Sigmoid colon (tissue), 7 donors: ENCODE measurements around the gene CPLX1. TPM values are rescaled to one million over a fixed set of nuclear protein-coding genes. Genes with fewer than 3 reads are reported as not detected.
A peak's percentile ranks its signal among the peaks of the same experiment; 100 is the strongest.

ENCODE experiments used
- DNase-seq: peaks from one replicate; pipeline ENCODE4 v3.0.0-alpha.2; 2019
- H3K27ac ChIP-seq, 4 donors: fragments of 200-600 bp; sonication (generic); one replicate each; pipeline ENCODE4 v1.5.1; 2016 to 2019; ENCODE audit warnings: mild to moderate bottlenecking in 1 of 4
- H3K27me3 ChIP-seq, 3 donors: fragments of 200-600 bp; sonication (generic); one replicate each; pipeline ENCODE4 v1.5.1; 2019; ENCODE audit warnings: mild to moderate bottlenecking in 1 of 3
- H3K36me3 ChIP-seq, 4 donors: fragments of 200-600 bp; sonication (generic); one replicate each; pipeline ENCODE4 v1.5.1; 2016 to 2019
- H3K4me1 ChIP-seq, 4 donors: fragments of 200-600 bp; sonication (generic); one replicate each; pipeline ENCODE4 v1.5.1; 2017 to 2019
- H3K4me3 ChIP-seq, 4 donors: fragments of 200-600 bp; sonication (generic); one replicate each; pipeline ENCODE4 v1.5.1; 2017 to 2019; ENCODE audit warnings: mild to moderate bottlenecking in 2 of 4, moderate library complexity in 1 of 4
- H3K9me3 ChIP-seq, 4 donors: fragments of 200-600 bp in 3 of 4; sonication (generic) in 3 of 4; one replicate each; pipeline versions ENCODE4 v1.5.1 to v1.6.1; 2013 to 2019
- EP300 ChIP-seq, 4 donors: sonication (generic); formaldehyde crosslinking; IDR thresholded peaks; one replicate each; pipeline ENCODE4 v1.6.1; 2017; ENCODE audit warnings: antibody characterized with exemption in 4 of 4
- POLR2A ChIP-seq, 2 donors: fragments of 450-650 bp; IDR thresholded peaks; one replicate each; pipeline ENCODE4 v1.6.1; 2016; ENCODE audit warnings: antibody characterized with exemption in 2 of 2, mild to moderate bottlenecking in 2 of 2, moderate library complexity in 2 of 2
- POLR2AphosphoS5 ChIP-seq, 4 donors: sonication (generic); formaldehyde crosslinking; IDR thresholded peaks; one replicate each; pipeline ENCODE4 v1.6.1; 2017; ENCODE audit warnings: antibody characterized with exemption in 4 of 4
- WGBS, 2 donors: extraction: QIAGEN DNeasy Blood & Tissue Kit; methylation state at CpG; one replicate each; pipeline ENCODE4 v1.1.7; 2013; 5-methylcytosine and 5-hydroxymethylcytosine counted together
- intact Hi-C: fragments of 100-400 bp; cut with DNase I; formaldehyde crosslinking; loops from one replicate; pipeline ENCODE4 v1.15.1; 2023
- polyA plus RNA-seq, 3 donors: library from polyadenylated mRNA; stranded (reverse); fragments of 200-250 nt; gene quantifications; one replicate each; pipeline ENCODE4 v1.2.3, GENCODE V29; 2013
- total RNA-seq, 4 donors: library from RNA; depleted of rRNA; stranded (reverse); fragments of >200 nt; gene quantifications; one replicate each; pipeline ENCODE4 v1.1.0, GENCODE V29; 2016
- TF ChIP-seq, protein P1 (sequence below), 4 experiments: fragments of 450-650 bp in 3 of 4; fragments of 200-600 bp in 1 of 4; IDR thresholded peaks; one replicate each; pipeline ENCODE4 v1.5.1; 2016 to 2019; ENCODE audit warnings: antibody characterized with exemption in 4 of 4, mild to moderate bottlenecking in 3 of 4, moderate library complexity in 2 of 4
- donor health status: healthy with polysubstance abuse.
- donor health status: Bipolar disorder and iron deficiency.
- donor health status: healthy.

The CPLX1 gene
- total and polyA plus RNA-seq, 7 donors = 0.23 to 3.0 (median 0.49) TPM

GRCh38 chr4:791898-792625 lies 33.9 kb downstream of the CPLX1 start:
- no peak for DNase-seq
- Histone ChIP-seq H3K4me1 (peaks cover 0 to 26% (median 25%) of the 10 kb centered on the region in 4 donors), H3K36me3 (no peaks in the 10 kb centered on the region), H3K27me3 (peaks cover 45 to 93% (median 64%) of the 10 kb centered on the region in 3 donors), H3K4me3 (peak overlapping the region in 3 of 4 donors; percentile 11 to 24 (median 24)), H3K27ac (no peak overlapping the region), H3K9me3 (no peaks in the 10 kb centered on the region)
- intact Hi-C loops = no loop called here
- WGBS, 2 donors = 7 to 19% methylated on average over 50 of the region's 50 CpGs
- TF ChIP-seq POLR2AphosphoS5 (IDR thresholded peaks at IDR 0.05) = no peak
- no peak for TF ChIP-seq EP300 (IDR thresholded peaks at IDR 0.05)
- TF ChIP-seq, protein P1, sequence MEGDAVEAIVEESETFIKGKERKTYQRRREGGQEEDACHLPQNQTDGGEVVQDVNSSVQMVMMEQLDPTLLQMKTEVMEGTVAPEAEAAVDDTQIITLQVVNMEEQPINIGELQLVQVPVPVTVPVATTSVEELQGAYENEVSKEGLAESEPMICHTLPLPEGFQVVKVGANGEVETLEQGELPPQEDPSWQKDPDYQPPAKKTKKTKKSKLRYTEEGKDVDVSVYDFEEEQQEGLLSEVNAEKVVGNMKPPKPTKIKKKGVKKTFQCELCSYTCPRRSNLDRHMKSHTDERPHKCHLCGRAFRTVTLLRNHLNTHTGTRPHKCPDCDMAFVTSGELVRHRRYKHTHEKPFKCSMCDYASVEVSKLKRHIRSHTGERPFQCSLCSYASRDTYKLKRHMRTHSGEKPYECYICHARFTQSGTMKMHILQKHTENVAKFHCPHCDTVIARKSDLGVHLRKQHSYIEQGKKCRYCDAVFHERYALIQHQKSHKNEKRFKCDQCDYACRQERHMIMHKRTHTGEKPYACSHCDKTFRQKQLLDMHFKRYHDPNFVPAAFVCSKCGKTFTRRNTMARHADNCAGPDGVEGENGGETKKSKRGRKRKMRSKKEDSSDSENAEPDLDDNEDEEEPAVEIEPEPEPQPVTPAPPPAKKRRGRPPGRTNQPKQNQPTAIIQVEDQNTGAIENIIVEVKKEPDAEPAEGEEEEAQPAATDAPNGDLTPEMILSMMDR (IDR thresholded peaks at IDR 0.05) = no peak
- TF ChIP-seq POLR2A (IDR thresholded peaks at IDR 0.05) = no peak

- peak; percentile 57 for DNase-seq
- H3K4me3 ChIP-seq = no peak overlapping the region
- peaks cover 52 to 93% (median 64%) of the 10 kb centered on the region in 3 donors for H3K27me3 ChIP-seq
- H3K27ac ChIP-seq = no peak overlapping the region
- intact Hi-C loops = no loop called here
- H3K36me3 ChIP-seq = no peaks in the 10 kb centered on the region
- H3K9me3 ChIP-seq = no peaks in the 10 kb centered on the region
- WGBS, 2 donors = 28 to 70% methylated on average over 29 of the region's 29 CpGs
- TF ChIP-seq POLR2A (IDR thresholded peaks at IDR 0.05) (no peak), EP300 (IDR thresholded peaks at IDR 0.05) (no peak), POLR2AphosphoS5 (IDR thresholded peaks at IDR 0.05) (no peak)
- TF ChIP-seq, protein P1 (IDR thresholded peaks at IDR 0.05) = no peak
- H3K4me1 ChIP-seq = peaks cover 0 to 30% (median 29%) of the 10 kb centered on the region in 4 donors
Observed at GRCh38 chr4:791252-791897, 34.6 kb downstream of the CPLX1 start.

DNA sequence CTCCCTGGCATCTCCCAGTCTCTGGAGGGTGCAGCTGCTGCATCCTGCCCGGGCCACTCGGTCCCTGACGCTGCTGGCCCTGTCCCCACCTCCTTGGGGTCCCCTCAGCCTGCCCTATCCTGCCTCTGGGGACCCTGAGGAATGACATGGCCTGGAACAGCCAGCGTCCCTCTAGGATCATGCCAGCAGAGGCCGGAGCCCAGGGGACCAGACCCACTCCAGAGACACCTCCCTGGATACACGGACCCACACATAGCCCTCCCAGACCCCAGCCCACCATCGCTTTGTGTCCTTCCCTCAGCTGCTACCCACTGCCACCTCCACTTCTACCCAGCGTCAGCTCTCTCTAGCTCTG lies 35.5 kb downstream of the CPLX1 start:
- Histone ChIP-seq H3K27ac (no peak overlapping the region), H3K9me3 (no peaks in the 10 kb centered on the region), H3K27me3 (peaks cover 54 to 93% (median 64%) of the 10 kb centered on the region in 3 donors), H3K4me3 (no peak overlapping the region), H3K36me3 (no peaks in the 10 kb centered on the region), H3K4me1 (peaks cover 0 to 35% (median 34%) of the 10 kb centered on the region in 4 donors)
- DNase-seq = peak; percentile 42
- 33 to 73% methylated on average over 8 of the region's 8 CpGs for WGBS, 2 donors
- no peak for TF ChIP-seq EP300 (IDR thresholded peaks at IDR 0.05)
- TF ChIP-seq POLR2A (IDR thresholded peaks at IDR 0.05) = no peak
- TF ChIP-seq, protein P1 (IDR thresholded peaks at IDR 0.05) = no peak
- no peak for TF ChIP-seq POLR2AphosphoS5 (IDR thresholded peaks at IDR 0.05)
- intact Hi-C loops = no loop called here

- TF ChIP-seq EP300 (IDR thresholded peaks at IDR 0.05) (no peak), POLR2A (IDR thresholded peaks at IDR 0.05) (no peak), POLR2AphosphoS5 (IDR thresholded peaks at IDR 0.05) (no peak)
- TF ChIP-seq, protein P1 (IDR thresholded peaks at IDR 0.05) = no peak
- DNase-seq = peak; percentile 59
- H3K27ac ChIP-seq = peak overlapping the region in 1 of 4 donors; percentile 16
- no peaks in the 10 kb centered on the region for H3K9me3 ChIP-seq
- intact Hi-C loops = no loop called here
- whole genome bisulfite sequencing, 2 donors = 26 to 65% methylated on average over 27 of the region's 27 CpGs
- H3K4me1 ChIP-seq = peaks cover 0 to 34% (median 31%) of the 10 kb centered on the region in 4 donors
- peaks cover 54 to 93% (median 64%) of the 10 kb centered on the region in 3 donors for H3K27me3 ChIP-seq
- H3K36me3 ChIP-seq = no peaks in the 10 kb centered on the region
- H3K4me3 ChIP-seq = no peak overlapping the region
Observed at GRCh38 chr4:789571-790465, 36.1 kb downstream of the CPLX1 start.
